Caco-2 (cell line): ENCODE results near the gene F5. TPM values are rescaled to one million over a fixed set of nuclear protein-coding genes. Genes with fewer than 3 reads are reported as not detected.
A peak's percentile ranks its signal among the peaks of the same experiment; 100 is the strongest.

ENCODE experiments used
- BruUV-seq: library from RNA; stranded (reverse); fragments of 400-500 nt; replicated peaks from 2 replicates; lab custom pipeline; 2021; lab: Mats Ljungman, UMichigan
- CTCF ChIA-PET: fragments of 300-600 bp; sonication (Branson Sonifier 250); formaldehyde crosslinking; loops from one replicate; lab custom pipeline; 2022; ENCODE audit warnings: antibody characterized with exemption; lab: Charles Lee
- POLR2A ChIA-PET: fragments of 300-600 bp; sonication (Branson Sonifier 250); formaldehyde crosslinking; loops from one replicate; lab custom pipeline; 2022; ENCODE audit warnings: antibody characterized with exemption; lab: Charles Lee
- DNase-seq, 2 experiments: peaks; one replicate each; pipeline versions ENCODE4 v3.0.0 to v3.0.0-alpha.2; 2020 to 2022
- H3K27me3 ChIP-seq: replicated peaks from 2 replicates; pipeline ENCODE4 v1.6.0; 2011; ENCODE audit warnings: low read length; ENCODE audit not compliant: control insufficient read depth, insufficient read depth
- H3K36me3 ChIP-seq: 2 replicates; pipeline ENCODE4 v1.5.1; 2011; ENCODE audit warnings: low read length; ENCODE audit not compliant: control insufficient read depth, insufficient read depth
- H3K4me1 ChIP-seq: fragments of 250-450 bp; sonication (Bioruptor Pico); 2 replicates; pipeline ENCODE4 v1.5.1; 2020; ENCODE audit warnings: mild to moderate bottlenecking
- H3K4me3 ChIP-seq: 2 replicates; pipeline ENCODE4 v1.5.1; 2011; ENCODE audit warnings: low read depth, mild to moderate bottlenecking, control low read depth, low read length
- H3K9me3 ChIP-seq: fragments of 250-450 bp; sonication (Bioruptor Pico); 2 replicates; pipeline ENCODE4 v1.5.1; 2020; ENCODE audit warnings: mild to moderate bottlenecking, moderate library complexity
- H3K27ac Mint-ChIP-seq: one replicate; pipeline ENCODE4 v1.8.0; 2022; ENCODE audit warnings: mixed read lengths; ENCODE audit not compliant: unreplicated experiment
- H3K27me3 Mint-ChIP-seq: one replicate; pipeline ENCODE4 v1.8.0; 2022; ENCODE audit warnings: mixed read lengths; ENCODE audit not compliant: insufficient read depth, unreplicated experiment
- H3K36me3 Mint-ChIP-seq: one replicate; pipeline ENCODE4 v1.8.0; 2022; ENCODE audit warnings: mild to moderate bottlenecking, mixed read lengths; ENCODE audit not compliant: insufficient read depth, unreplicated experiment
- H3K4me1 Mint-ChIP-seq: one replicate; pipeline ENCODE4 v1.8.0; 2022; ENCODE audit warnings: low read depth, mixed read lengths; ENCODE audit not compliant: unreplicated experiment
- H3K4me3 Mint-ChIP-seq: one replicate; pipeline ENCODE4 v1.8.0; 2022; ENCODE audit warnings: mild to moderate bottlenecking, moderate library complexity, mixed read lengths; ENCODE audit not compliant: unreplicated experiment
- H3K9me3 Mint-ChIP-seq: one replicate; pipeline ENCODE4 v1.8.0; 2022; ENCODE audit warnings: mixed read lengths; ENCODE audit not compliant: unreplicated experiment
- CTCF ChIP-seq, 2 experiments: fragments of 200-600 bp in 1 of 2; IDR thresholded peaks; 1 replicate in 1 of 2; 2 replicates in 1 of 2; pipeline versions ENCODE4 v1.5.1 to v1.8.0; 2011 to 2022; ENCODE audit warnings: antibody characterized with exemption in 1 of 2, control low read depth in 1 of 2, inconsistent platforms in 1 of 2, low read depth in 1 of 2, low read length in 1 of 2, mild to moderate bottlenecking in 1 of 2, moderate library complexity in 1 of 2; ENCODE audit not compliant: insufficient read depth in 1 of 2, severe bottlenecking in 1 of 2, unreplicated experiment in 1 of 2
- intact Hi-C: fragments of 100-400 bp; cut with micrococcal nuclease; formaldehyde crosslinking; loops from one replicate; pipeline ENCODE4 v1.10.0; 2022; ENCODE audit not compliant: unreplicated experiment
- total RNA-seq: library from RNA; stranded (reverse); gene quantifications from 2 replicates; pipeline ENCODE4 v1.2.3, GENCODE V29; 2022

Gene F5
- total RNA-seq, 1 experiment from 2014 or later: 0.50 TPM

DNA sequence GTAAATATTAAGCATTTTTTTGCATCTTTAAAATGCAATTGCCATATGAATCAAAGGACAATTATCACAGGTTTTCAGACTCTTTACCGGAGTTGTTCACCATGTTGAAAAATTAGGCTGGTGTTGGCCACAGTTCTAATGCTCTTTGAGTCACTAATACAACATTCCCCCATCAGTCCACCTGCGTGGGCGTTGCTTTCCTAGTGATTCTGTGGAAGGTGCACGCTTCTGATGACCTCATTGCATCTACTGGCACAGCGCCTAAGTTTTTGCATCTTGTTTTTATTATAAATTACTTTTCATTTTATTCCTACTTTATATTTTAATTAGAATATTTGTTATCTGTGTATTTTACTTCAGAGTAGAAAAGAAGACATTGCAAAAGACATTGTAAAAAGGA lies 4.7 kb upstream of the F5 start:
- DNase-seq: no peak
- H3K9me3 Mint-ChIP-seq: no peaks in the 10 kb centered on the region
- Histone ChIP-seq H3K4me3 (no peak overlapping the region), H3K9me3 (no peaks in the 10 kb centered on the region), H3K36me3 (no peaks in the 10 kb centered on the region), H3K4me1 (no peaks in the 10 kb centered on the region), H3K27me3 (no peaks in the 10 kb centered on the region)
- intact Hi-C loops: no loop called here
- peaks cover 10% of the 10 kb centered on the region for H3K27me3 Mint-ChIP-seq
- TF ChIP-seq CTCF (IDR thresholded peaks at IDR 0.05; ENCODE audit: insufficient read depth in 1 of 2, low read depth in 1 of 2, low read length in 1 of 2, severe bottlenecking in 1 of 2, unreplicated experiment in 1 of 2): no peak
- no peaks in the 10 kb centered on the region for H3K4me1 Mint-ChIP-seq
- ChIA-PET POLR2A (no interaction called here), CTCF (no interaction called here)
- H3K4me3 Mint-ChIP-seq: no peak overlapping the region
- H3K27ac Mint-ChIP-seq: no peak overlapping the region
- no peaks in the 10 kb centered on the region for H3K36me3 Mint-ChIP-seq
- no TSS peak for BruUV-seq

DNA sequence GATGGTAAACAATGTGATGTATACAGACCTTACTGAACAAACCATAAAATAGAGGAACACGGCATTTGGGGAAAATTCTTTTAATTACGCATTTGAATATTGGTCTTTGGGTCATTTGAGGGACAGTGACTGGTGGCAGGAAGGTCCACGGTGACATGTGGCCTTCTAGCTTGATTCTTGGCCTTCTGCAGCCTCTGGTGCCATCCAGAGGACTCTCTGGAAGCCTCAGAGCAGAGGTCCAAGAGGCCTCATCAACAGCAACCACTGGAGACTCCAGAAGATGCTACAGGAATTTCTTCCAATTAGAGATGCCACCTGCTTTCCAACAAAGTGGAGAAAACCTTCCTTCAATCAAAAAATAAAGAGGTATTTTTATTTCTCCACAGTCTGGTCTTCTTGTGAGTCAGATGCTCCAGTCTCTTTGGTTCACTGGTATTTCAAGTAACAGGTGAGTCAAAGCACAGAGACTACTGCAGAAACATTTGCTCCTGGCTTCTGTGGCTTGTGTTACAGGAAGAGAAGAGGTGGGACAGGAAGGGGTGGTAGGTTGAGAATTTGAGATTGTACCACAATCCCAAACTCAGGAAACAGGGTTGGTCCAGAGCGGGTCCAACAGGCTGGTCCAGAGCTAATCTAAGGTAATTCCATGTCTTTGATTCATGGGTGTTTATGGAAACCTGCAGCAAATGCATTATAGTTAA lies 2.7 kb upstream of the F5 start:
- BruUV-seq: no TSS peak
- Histone ChIP-seq H3K9me3 (no peaks in the 10 kb centered on the region), H3K27me3 (no peaks in the 10 kb centered on the region), H3K36me3 (no peaks in the 10 kb centered on the region), H3K4me3 (no peak overlapping the region), H3K4me1 (peaks cover 6% of the 10 kb centered on the region; the same call in 1 of the 2 replicates)
- intact Hi-C loops: no loop called here
- Mint-ChIP-seq H3K4me1 (peaks cover 5% of the 10 kb centered on the region), H3K9me3 (no peaks in the 10 kb centered on the region), H3K27me3 (peaks cover 8% of the 10 kb centered on the region), H3K36me3 (no peaks in the 10 kb centered on the region), H3K4me3 (no peak overlapping the region), H3K27ac (no peak overlapping the region)
- ChIA-PET CTCF (no interaction called here), POLR2A (no interaction called here)
- no peak for DNase-seq
- peak in 1 of 2 experiments; percentile 11 for TF ChIP-seq CTCF (IDR thresholded peaks at IDR 0.05; ENCODE audit: insufficient read depth in 1 of 2, low read depth in 1 of 2, low read length in 1 of 2, severe bottlenecking in 1 of 2, unreplicated experiment in 1 of 2)

DNA sequence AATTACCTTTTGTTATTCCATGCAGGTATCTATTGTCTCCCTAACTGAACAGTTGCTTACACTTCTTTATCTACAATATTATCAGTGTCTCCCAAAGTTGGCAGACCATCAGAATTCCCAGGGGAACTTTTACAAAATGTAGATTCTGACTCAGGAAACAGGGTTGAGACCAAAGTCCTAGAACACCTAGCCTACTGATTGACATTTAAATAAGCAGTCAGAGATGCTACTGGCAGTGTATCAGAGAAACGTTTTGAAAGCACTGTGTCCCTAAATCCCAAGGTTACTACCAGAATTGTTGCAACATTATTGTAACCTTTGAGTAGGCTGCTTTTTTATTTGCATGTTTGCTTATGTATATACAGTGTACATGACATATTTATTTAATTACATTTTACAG lies 1.8 kb upstream of the F5 start:
- no peak for DNase-seq
- Histone ChIP-seq H3K4me3 (no peak overlapping the region), H3K9me3 (no peaks in the 10 kb centered on the region), H3K27me3 (no peaks in the 10 kb centered on the region), H3K36me3 (no peaks in the 10 kb centered on the region), H3K4me1 (peaks cover 6% of the 10 kb centered on the region; the same call in 1 of the 2 replicates)
- TF ChIP-seq CTCF (IDR thresholded peaks at IDR 0.05; ENCODE audit: insufficient read depth in 1 of 2, low read depth in 1 of 2, low read length in 1 of 2, severe bottlenecking in 1 of 2, unreplicated experiment in 1 of 2): no peak
- no TSS peak for BruUV-seq
- POLR2A ChIA-PET: no interaction called here
- no peaks in the 10 kb centered on the region for H3K36me3 Mint-ChIP-seq
- no peaks in the 10 kb centered on the region for H3K9me3 Mint-ChIP-seq
- H3K4me1 Mint-ChIP-seq: peaks cover 5% of the 10 kb centered on the region
- no peak overlapping the region for H3K27ac Mint-ChIP-seq
- H3K27me3 Mint-ChIP-seq: peaks cover 7% of the 10 kb centered on the region
- H3K4me3 Mint-ChIP-seq: no peak overlapping the region
- intact Hi-C loops: no loop called here
- CTCF ChIA-PET: no interaction called here
